T-helper 9 cell (primary cell): Measurements from ENCODE around the gene WDR19.

Experiments used
- DNase-seq: peaks from one replicate; pipeline ENCODE4 v3.0.0-alpha.2; 2020

The WDR19 gene

DNA sequence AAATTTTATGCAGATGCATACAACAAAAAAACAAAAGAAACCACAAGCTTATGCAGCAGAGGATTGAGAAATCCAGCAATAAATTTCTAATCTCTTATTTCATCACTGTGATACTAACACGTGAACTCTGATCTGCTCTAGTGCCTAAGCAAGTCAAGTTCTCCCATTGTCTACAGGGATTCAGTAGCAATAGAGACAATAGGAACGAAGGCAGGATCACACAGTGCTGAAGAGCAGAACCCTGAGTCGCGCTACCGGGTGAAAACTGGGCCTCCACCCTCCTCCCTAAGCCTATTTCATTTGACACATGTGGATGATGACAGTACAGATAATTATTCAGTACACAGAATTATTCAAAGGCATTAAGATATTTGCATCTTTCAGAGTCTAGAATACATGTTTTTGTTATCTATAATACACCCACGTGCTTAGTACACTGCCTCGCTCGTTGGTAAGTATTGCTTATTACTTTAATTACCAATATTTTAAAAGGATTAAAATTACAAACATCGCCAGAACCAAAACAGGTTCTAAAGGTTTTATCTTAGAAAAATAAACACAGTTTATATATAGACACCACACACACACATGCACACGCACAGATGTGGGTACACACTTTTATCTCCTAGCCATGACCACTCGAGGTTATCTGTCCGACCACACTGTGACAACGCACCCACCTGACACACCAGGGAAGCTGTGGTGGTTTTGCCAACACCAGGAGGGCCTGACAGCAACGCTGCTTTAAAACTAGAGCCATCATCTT, 123.8 kb downstream of the WDR19 start:
- no peak for DNase-seq

DNA sequence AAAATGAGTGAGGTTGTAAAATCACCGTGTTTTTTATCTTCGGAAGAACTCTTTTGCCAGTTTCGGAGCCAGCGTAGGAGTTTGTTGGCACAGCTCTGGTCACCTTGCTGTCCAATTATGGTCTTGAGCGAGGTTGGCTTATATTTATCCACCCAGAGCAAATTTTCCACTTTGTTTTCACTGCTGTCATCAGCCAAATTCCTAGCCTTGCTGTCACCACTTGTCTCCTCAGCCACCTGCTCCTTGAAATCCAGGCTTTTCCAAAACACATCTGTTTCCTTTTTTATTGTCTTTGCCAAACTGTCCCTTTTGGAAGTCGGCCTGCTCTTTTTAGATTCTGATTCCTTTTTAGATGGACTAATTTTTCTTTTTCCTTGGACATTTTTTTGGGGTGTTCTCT, 126.3 kb downstream of the WDR19 start:
- DNase-seq: no peak

DNA sequence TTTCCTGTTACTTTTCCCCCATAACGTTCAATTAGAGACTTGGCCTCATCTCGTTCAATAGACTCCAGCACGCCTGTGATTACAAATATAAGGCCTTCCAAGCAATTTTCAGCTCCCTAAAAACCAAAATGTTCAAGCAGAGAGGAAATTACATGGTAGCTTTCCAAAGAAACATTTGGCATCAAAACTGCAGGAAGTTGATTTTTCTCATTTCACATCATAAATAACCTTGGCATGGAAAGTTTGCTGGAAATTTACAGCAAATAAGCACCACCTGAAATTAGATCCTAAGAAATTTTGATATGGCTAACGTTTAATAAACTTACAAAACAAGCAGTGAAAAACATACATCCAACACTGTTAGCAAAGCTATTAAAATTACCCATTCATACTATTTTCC, 130.5 kb downstream of the WDR19 start:
- DNase-seq: no peak

DNA sequence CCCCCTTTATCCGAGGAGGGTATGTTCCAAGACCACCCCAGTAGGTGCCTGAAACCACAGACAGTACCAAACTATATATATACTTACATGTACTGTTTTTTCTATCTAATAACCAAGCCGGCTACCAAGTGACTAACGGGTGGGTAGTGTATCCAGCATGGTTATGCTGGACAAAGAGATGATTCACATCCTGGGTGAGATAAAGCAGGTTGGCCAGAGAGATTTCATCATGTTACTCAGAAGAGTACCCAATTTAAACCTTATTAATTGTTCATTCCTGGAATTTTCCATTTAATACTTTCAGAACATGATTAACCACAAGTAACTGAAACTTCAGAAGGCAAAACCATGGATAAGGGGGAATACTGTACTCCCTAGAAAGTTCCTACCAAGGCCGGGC, 137.3 kb downstream of the WDR19 start:
- DNase-seq: no peak

DNA sequence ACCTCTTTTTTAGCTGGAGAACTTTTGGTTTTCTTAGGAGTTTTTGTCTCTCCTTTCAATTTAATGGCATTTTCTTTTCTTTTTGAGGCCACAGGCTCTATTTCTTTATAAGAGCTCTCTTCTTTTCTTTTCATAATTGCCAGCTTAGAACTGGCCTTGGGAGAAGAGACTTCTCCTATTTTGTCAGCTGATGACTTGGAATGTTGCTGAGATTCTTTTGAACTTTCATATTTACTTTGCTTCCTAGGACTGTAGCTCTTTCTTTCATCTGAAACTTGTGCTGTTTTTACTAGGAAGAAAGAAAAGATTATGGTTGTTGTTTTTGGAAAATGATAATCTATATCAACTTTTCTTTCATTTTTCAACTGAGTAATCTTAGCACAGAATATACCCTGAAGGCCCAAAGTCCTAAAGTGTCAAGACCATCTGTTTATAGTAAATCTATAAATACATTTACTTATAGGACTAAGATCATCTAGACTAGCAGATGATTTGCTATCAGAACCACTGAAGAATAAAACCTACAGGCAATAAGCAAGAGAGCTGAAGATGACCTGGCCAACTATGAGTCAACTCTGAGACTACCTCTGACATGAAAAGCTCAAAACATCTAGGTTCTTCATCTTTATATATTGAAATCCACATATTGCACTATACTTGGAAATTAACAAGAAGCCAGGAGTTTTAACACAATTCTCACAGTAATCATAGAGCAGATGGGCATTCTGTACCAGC, 138.2 kb downstream of the WDR19 start:
- no peak for DNase-seq

DNA sequence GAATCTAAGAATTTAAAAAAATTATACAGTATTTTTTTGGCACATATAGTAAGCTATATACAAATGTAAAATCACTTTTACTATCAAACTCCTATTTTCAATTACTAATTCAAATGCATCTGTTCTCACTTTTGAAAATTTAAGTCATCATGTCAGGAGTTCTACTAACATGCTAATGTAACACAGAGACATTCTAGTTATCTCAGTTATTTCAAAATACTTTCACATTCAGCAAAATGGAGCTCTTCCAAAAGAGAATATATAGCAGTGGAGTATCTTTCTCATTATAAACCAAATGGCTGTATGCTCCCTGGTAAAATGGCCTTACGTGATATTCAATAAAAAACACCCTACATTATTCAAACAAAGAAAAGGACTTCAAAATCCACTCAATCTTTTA, 141.5 kb downstream of the WDR19 start:
- DNase-seq: no peak

DNA sequence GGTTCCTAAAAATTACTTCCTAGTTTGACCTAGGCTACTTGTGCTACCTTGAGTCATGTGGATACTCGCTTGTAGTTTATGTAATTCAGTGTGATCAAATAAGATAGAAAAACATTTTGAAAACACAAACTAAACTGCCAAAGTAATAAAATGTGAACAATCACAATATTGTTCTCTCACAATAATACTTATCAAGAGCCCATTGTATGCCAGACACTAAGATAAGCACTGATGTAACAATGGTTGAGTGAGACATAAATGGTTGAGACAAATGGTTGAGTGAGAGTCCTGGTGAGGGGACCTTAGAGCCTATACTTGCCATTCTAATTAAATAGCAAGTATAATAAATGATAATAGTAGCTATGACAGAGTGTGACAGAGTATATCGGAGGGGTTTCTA, 142.1 kb downstream of the WDR19 start:
- no peak for DNase-seq

DNA sequence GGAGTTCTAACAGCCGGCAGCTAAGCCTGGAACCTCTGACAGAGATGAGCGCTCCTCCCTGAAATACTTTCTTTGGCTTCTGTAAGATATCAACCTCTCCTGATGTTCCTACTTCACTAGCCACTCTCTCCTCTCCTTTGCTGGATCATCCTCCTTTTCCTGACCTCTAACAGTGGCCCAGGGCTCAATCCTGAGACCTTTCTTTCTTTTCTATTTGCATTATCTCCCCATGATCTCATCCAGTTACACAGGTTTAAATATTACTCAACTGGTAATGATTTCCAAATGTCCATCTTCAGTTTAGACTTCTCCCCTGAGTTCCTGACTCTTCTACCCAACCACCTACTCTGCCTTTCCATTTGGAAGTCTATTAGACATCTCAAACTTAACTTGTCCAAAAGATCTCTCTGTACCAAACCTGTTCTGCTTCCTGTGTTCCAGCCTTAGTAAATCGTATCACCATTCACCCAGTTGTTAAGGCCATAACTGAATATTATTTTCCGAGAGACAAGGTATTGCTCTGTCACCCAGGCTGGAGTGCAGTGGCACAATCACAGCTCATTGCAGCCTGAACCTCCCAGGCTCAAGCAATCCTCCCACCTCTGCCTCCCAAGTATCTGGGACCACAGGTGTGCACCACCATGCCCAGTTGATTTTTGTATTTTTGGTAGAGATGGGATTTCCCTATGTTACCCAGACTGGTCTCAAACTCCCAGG, 142.7 kb downstream of the WDR19 start:
- no peak for DNase-seq

DNA sequence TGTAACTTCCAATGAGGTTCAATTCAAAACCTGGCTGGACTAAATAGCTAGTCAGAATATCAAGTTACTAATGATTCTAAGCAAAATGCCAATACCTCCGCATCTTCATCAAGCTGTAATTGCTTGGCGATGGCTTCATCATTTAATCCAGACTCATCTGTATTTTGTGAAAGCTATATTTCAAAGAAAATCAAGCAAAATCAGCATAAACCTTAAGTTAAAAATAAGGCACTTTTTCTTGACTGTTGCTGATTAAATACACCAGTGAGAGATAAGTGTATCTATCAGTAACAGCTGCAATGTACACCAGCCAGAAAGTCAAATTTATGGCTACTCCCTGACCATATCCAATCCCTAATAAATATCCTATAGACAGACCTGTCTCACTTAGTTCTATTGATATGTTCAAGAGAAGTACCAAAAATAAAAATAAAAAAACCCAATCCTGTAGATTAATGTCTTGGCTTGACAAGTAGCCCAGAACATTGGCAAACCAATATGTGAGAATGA, 144.2 kb downstream of the WDR19 start:
- no peak for DNase-seq

DNA sequence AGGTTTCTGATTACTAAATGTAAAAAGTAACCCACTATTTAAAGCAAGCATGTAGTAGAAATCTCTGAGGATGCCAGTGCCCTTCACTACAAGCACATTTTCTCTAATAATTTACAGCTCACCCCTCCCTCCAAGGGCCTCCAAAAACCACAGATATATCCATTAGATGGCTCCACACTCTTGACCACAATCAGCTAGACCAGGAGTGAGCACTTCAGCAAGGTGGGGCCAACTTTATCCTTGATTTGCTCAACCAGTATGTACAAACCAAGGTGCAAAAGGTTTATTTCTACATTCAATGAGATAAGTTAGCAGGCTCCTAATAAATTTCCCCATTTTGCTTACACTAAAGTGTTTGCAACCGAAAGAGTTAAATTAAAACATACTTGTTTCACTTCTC, 148.0 kb downstream of the WDR19 start:
- DNase-seq: no peak

DNA sequence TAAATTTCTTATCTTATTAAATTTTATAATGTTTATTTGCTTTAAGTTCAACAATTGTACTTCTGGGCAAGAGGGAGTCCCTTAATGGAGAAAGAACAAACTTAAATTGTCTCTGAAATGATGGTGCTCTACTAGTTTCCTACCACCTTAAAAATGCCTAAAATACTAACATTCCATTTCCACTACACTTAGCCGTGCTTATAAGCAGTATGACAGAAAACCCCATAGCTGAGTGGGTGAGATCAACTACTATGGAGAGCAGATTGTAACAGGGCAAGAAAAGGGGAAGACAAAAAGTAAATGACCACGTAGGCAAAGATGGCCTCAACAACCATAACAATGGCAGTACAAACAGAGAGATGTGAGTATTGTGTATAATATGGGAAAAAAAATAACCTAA, 148.9 kb downstream of the WDR19 start:
- no peak for DNase-seq
